Measurements from ENCODE around the gene LZTR1.
A peak's percentile ranks its signal among the peaks of the same experiment; 100 is the strongest.
"Not testable (repeated sequence)": the region's sequence is repeated elsewhere in the genome, so short reads cannot be mapped to it uniquely, and the experiment has no call there.

Gene LZTR1

DNA sequence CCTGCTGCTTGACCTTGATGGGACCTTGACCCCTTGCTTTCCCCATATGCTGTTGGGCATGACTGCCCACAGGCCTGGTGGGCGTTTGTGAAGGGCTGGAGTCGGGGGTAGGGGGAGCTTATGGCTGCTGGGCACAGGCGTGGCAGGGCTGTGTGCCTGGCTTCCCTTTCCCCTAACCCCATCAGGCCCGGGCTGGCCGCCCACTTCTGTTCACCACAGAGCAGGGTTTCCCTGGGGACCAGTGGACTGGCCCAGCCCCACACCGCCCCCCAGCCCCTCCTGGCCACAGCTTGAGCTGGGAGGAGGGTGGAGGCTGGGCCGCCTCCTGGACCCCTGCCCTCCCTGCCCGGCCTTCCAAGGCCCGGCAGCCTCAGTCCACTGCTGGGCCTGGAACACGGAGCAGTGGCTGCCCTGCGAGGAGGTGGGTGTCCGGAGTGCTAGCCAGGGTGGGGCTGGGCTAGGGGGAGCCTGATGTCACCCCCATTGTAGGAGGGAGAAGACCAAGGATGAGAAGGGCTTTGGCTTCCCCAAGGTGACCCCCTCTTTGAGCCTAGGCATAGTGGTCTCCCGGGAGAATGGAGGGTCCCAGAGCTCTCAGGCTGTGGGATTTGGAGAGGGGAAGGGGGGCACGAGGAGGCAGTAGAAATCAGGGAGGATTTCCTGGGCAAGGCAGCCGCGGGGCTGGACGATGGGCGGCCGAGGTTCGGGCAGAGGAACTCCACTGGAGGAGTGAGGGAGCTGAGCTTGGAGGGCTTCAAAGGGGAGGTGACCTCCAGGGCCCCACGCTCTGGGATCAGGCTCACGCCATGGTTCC lies 15.0 kb upstream of the LZTR1 start, which contains the start of gene AIFM3:
Gene AIFM3 (plus strand): TSS at position 373 of the 814 bp plus-strand sequence. CDS start 690 bp downstream, outside the sequence.
- DNase-seq = no peak

DNA sequence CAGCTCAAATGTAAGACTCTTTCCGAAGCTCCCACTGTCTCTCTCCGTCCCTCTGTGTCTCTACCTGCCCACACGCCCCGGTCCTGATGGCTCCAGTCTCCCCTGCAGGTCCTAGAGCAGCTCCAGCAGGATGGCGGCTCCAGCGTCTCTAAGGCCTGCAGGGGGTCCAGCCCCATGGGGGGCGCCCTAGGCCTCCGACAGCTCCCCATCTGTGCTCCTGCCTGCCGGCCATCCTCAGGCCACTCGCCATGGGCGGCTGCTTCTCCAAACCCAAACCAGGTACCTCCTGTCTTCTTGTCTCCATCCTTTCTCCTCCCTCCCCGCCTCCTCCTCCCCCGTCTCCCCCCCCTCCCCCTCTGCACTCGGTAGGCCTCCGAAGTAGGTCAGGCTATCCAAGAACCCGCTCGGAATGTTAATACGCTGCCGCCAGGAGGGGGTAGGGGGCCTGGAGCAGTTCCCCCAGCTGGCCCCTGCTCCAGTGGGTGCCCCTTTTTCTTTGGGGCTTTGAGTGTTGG lies 14.3 kb upstream of the LZTR1 start:
- no peak for DNase-seq

DNA sequence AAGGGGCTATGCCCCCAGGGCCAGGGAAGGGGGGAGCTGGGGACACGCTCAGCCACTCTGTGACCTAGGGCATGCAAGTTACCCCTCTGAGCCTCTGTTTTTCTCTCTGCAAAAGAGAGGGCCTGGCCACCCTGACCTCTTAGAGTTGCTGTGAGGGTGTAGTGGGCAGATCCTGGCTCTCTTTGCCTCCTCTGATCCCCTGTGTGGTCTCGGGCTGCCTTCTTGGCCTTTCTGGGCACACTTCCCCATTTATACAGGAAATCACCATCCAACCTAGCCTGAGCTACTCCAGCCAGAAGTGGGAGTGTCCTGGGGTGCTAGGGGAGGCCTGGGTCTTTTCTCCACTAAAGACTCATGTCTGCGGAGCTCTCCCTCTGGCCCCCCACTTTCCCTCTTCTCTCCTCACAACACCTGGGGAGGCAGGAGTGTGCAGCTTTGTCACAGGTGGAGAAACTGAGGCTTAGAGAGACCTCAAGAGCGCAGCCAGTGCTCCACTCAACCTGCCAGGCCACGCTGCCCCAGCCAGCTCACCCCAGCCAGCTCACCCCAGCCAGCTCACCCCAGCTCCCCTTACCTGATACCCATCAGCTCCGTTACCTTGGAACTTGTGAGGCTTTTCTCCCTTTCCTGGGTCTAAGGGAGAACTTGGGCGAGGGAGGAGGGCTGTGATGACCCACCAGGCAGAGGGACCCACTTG lies 13.7 kb upstream of the LZTR1 start:
- no peak for DNase-seq

DNA sequence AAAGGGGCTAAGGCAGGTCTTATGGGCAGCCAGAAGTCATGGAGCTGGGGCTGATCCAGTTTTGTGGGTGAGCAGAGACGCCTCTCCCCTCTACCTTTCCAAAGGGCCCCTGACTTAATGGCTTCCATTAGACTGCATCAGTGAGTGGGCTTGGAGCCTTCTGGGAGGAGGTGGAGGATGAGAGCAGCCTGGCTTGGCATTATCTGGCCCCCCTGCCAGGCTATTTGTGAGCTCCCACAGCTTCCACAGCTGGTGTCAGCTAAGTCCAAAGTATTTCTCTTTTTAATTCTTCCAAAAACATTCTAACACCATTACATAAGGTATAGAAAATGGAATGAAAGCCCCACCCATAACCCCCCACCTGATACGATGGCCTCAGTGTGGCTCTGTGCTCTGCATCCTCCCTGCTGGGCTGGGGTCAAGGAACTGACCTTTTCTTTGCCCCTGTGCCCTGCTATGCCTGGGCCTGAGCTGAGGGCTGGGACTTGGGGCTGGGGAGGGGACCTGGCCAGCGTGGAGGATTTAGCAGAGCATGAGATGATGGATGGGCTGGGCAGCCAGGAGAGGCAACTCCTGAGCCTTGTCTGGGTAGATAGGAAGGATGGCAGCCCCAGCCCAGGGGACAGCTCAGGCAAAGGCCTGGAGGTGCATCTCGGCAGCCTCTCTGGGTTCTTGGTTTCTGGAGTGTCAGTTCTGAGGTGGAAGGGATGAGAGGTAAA lies 11.0 kb upstream of the LZTR1 start:
- no peak for DNase-seq

DNA sequence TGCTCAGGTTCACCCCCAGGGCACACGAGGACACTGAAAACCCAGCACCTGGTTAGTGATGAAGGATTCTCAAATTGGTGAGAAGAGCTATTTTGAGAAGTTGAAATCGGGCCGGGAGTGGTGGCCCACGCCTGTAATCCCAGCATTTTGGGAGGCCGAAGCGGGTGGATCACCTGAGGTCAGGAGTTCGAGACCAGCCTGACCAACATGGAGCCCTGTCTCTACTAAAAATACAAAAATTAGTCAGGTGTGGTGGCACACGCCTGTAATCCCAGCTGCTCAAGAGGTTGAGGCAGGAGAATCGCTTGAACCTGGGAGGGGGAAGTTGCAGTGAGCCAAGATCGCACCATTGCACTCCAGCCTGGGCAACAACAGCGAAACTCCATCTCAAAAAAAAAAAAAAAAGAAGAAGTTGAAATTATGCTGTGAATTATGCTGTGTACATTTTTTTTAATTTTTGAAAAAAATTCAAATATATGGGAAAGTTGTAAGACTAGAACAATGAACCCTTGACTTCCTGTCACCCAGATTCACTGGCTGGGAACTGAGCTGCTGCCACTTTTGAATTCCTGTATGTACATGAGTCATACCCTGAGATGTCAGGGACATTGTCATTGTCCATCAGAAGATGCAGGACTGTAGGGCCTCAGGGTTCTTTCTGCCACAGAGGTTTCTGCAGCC lies 9.9 kb upstream of the LZTR1 start:
- not testable (repeated sequence) for DNase-seq

- no peak for DNase-seq
Measured at GRCh38 chr22:20972933-20973577, 9.0 kb upstream of the LZTR1 start.

DNA sequence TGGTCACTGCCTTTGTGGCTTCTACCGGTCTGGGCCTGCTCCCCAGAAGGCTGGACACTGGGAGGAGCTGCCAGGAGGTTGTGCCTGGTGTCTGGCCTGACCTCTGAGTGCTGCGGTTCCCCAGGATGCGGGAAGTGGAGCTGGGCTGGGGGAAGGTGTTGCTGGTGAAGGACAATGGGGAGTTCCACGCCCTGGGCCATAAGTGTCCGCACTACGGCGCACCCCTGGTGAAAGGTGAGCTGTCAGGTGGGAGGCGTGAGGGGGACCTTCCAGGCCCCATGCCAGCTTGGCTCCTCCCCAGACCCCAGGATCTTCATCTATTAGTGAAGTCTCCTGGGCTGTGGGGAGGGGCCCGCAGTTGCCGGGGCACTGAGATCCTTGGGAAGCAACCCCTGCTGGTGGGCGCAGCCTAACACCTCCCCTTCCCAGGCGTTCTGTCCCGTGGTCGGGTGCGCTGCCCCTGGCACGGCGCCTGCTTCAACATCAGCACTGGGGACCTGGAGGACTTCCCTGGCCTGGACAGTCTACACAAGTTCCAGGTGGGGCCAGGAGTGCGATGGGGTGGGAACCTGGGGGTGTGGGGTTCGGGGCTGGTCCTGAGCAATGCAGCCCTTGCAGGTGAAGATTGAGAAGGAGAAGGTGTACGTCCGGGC lies 8.3 kb upstream of the LZTR1 start:
- no peak for DNase-seq

DNA sequence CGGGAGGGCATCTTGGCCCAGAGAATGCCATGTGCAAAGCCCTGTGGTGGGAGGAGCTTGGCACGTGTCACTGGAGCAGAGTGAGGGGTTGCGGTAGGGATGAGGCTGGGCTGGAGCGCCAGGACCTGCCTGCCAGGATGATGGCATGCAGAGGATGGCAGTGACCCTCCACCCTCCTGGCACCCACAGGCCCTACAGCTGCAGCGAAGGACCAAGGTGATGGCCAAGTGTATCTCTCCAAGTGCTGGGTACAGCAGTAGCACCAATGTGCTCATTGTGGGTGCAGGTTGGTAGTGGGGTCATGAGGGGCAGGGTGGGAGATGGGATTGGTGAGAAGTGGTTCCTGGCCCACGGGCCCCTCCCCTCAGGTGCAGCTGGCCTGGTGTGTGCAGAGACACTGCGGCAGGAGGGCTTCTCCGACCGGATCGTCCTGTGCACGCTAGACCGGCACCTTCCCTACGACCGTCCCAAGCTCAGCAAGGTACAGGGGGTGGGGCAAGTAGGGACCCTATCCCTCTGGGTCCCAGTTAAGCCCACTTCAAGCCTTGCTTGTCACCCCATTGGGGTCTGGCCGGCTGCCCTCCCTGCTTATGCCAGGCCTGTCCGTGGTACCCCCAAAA lies 7.7 kb upstream of the LZTR1 start:
- no peak for DNase-seq

- DNase-seq = no peak
Measured at GRCh38 chr22:20975541-20976290, 6.4 kb upstream of the LZTR1 start.

DNA sequence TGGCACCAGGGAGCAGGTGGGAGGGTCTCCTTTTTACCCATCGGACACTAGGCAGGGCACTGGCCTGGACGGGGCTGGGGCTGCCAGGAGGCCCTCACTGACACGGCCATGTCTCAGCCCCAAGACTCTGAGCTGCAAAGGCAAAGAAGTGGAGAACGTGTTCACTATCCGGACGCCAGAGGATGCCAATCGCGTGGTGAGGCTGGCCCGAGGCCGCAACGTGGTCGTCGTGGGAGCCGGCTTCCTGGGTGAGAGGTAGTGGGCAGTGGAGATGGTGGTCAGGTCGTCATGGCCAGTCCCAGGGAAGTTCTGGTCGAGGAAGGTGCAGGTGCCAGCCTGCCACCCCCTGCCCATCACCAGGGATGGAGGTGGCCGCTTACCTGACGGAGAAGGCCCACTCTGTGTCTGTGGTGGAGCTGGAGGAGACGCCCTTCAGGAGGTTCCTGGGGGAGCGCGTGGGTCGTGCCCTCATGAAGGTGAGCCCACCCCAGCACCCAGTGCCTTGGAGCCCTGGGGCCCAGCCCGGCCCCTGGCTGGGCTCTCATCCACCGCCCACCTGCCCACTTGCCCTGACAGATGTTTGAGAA lies 5.7 kb upstream of the LZTR1 start:
- no peak for DNase-seq

GRCh38 chr22:20977019-20977418 lies 5.1 kb upstream of the LZTR1 start:
- DNase-seq = no peak

DNA sequence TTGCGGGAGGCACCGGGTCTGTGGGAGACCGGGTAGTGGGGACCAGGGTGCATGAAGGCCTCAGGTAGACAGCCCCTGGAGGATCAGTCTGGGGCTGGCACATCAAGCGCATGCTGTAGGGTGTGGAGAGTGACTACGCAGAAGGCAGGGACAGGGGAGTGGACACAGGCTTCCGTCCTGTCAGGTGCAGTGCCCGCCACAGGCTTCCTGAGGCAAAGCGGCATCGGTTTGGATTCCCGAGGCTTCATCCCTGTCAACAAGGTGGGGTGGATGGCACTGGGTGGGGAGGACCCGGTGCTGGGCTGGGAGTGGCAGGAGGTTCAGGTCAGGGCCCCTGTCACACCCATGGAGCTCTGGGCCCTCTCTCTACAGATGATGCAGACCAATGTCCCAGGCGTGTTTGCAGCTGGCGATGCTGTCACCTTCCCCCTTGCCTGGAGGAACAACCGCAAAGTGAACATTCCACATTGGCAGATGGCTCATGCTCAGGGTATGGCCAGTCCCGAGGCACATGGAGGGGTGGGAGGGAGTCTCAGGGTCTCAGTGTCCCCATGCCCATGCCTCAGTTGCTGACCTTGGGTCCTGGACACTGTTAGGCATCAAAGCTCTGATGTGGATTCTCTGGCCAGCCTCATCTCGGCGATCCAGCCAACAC lies 4.5 kb upstream of the LZTR1 start:
- DNase-seq = no peak

DNA sequence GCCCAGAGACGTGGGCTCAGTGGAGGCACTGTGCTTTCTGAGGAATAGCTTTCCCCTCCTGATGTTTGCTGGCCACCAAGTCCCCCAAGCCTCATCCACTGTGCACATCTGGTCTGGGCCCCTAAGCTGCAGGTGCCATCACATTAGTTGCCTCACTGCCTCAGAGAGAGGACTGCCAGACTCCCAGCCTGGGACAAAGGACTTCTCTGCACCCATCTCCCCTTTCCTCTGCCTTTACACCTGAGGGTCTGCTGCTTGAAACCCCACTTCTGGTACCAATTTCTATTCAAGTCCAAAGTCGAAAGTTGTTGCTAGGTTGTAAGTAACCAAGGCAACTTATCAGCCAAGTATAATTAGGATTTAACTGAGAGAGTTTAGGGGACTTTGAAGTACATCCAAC lies 3.7 kb upstream of the LZTR1 start:
- no peak for DNase-seq

DNA sequence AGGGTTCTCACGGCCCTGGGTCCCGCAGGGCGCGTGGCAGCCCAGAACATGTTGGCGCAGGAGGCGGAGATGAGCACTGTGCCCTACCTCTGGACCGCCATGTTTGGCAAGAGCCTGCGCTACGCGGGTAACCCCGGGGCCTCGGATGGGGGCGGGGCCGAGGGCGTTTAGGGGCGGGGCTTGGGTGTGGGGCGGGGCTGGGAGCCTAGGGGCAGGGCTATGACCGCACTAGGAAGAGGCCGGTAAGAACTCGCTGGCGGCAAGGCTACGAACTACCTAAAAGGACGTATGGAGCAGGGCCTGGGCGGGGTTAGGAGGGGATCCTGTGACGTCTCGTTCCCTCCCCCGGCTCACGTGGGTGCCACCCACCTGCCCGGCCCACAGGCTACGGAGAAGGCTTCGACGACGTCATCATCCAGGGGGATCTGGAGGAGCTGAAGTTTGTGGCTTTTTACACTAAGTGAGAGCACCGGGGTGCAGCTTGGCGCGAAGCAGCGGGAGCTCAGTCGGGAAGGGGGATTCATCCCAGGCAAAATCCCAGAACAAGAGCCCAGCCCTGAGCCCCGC lies 2.8 kb upstream of the LZTR1 start:
- peak; percentile 72 for DNase-seq

- no peak for DNase-seq
Measured at GRCh38 chr22:20979940-20980453, 2.1 kb upstream of the LZTR1 start.

DNA sequence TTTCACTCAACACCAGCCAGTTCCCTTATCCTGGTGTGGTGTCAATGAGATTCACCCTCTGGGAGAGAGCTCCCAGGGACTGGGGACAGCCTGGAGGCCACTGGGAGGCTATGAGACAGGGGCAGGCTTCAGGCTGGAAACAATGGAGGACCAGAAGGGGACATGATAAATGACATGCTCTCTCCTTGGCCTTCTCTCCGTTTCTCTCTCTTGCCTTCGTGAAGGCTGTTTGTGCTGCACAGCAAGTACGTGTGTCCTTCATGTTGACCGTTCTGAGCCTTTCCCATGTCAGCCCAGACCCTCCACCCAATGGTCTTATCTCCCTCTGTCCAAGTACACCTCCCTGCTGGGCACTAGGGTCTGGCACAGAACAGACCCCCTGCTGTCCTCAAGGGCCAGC lies 1.6 kb upstream of the LZTR1 start:
- no peak for DNase-seq

DNA sequence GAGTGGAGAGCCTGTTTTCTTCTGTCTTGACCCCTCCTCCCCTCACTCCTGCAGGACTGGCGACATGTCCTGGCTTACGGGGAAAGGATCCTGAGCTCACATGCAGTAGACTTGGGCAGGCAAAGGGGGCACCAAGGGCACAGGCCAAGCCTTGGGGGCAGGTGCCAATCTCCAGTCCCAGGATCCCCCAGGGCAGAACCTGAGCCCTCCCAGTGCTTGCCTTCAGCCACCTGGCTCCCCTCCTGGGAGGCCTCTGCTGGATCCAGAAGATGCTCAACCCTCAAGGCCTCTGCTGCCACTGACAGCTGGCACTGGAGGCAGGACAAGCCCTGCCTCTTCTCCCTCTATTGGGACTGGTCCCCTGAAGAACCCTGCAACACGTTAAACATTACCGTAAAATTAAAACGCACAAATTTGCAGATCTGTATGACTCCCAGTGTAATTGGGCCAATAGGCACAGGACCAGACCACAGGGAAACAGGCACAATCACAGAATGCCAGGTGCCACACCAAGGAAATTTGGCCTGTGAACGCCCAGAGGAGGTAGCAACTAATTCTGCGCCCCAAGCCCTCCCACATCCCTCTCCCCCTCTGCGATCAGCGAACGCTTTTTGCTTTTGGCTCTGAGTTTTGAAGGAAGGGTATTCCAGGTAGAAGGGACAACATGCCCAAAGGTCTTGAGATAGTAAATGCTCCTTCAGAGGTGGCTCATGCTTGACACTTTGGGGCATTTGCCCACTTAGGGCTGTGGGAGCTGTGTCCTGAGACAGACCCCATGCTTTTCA lies 967 bp upstream of the LZTR1 start:
- no peak for DNase-seq

DNA sequence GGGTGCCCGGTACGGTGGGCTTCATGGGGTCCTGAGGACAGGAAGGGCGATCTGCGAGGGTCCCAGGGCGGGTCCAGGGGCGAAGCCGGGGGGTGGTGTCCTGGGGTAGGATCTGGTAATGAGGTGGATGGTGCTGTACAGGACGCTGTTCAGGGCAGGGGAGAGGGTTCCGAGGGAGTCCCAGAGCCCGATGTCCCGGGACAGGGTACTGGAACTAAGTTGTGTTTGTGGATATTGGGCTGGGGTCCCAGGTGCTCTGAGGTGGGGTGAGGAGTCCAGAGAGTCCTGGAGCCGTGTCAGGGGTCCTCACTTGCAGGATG lies 426 bp downstream of the LZTR1 start:
- DNase-seq = no peak

Measured in CD4-positive, alpha-beta T cell treated with Interleukin-10 for 1 hour (primary cell).